ENCODE measurements around the gene CAB39. TPM values are rescaled to one million over a fixed set of nuclear protein-coding genes. Genes with fewer than 3 reads are reported as not detected.

The CAB39 gene
- total and polyA plus RNA-seq, 10 donors, result 24.4 to 120 (median 80.2) TPM

DNA sequence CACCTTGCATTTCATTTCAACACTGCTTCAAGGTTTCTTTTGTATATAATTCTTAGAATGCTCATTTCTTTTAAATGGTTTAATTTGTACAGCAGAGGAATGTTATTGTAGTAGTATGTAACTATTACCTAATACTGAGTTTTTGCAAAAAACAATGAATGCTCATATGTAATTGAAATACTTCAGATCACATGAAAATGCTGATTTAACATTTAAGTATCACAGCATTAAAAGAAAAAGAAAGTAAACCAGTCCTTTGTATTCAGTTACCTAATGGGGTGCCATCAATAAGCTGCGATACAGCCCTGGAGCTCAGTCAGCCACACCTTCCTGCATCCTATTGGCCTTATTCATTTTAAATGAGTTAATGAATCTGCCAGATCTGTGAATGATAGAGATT is 106.8 kb downstream of the CAB39 start:
- no peak for DNase-seq
- no peaks in the 10 kb centered on the region for H3K27me3 ChIP-seq (replicated peaks in 1 of 7)
- WGBS, 5 donors, result 90 to 98% (median 95%) methylated on average over 1 of the region's 1 CpG
- TF ChIP-seq POLR2AphosphoS5 (IDR thresholded peaks at IDR 0.05) (no peak), POLR2A (IDR thresholded peaks at IDR 0.05) (no peak)
- no peaks in the 10 kb centered on the region for H3K9me3 ChIP-seq
- H3K36me3 ChIP-seq, result peaks cover 0 to 83% (median 48%) of the 10 kb centered on the region in 6 donors
- H3K27ac ChIP-seq, result no peak overlapping the region
- peaks cover 0 to 5% (median 4%) of the 10 kb centered on the region in 6 donors for H3K4me1 ChIP-seq
- H3K4me3 ChIP-seq, result no peak overlapping the region
- intact Hi-C loops (cut with DNase I; ENCODE audit: low total_unique reads), result no loop called here

GRCh38 chr2:230821261-230821990 is 108.8 kb downstream of the CAB39 start:
- peaks cover 0 to 63% (median 35%) of the 10 kb centered on the region in 6 donors for H3K36me3 ChIP-seq
- H3K27ac ChIP-seq, result no peak overlapping the region
- H3K9me3 ChIP-seq, result no peaks in the 10 kb centered on the region
- WGBS, 5 donors, result 77 to 87% (median 82%) methylated on average over 18 of the region's 18 CpGs
- H3K27me3 ChIP-seq (replicated peaks in 1 of 7), result peaks cover 0 to 19% (median 9%) of the 10 kb centered on the region in 7 donors
- peaks cover 0 to 11% (median 9%) of the 10 kb centered on the region in 6 donors for H3K4me1 ChIP-seq
- H3K4me3 ChIP-seq, result no peak overlapping the region
- no peak for TF ChIP-seq POLR2AphosphoS5 (IDR thresholded peaks at IDR 0.05)
- TF ChIP-seq, protein P1, sequence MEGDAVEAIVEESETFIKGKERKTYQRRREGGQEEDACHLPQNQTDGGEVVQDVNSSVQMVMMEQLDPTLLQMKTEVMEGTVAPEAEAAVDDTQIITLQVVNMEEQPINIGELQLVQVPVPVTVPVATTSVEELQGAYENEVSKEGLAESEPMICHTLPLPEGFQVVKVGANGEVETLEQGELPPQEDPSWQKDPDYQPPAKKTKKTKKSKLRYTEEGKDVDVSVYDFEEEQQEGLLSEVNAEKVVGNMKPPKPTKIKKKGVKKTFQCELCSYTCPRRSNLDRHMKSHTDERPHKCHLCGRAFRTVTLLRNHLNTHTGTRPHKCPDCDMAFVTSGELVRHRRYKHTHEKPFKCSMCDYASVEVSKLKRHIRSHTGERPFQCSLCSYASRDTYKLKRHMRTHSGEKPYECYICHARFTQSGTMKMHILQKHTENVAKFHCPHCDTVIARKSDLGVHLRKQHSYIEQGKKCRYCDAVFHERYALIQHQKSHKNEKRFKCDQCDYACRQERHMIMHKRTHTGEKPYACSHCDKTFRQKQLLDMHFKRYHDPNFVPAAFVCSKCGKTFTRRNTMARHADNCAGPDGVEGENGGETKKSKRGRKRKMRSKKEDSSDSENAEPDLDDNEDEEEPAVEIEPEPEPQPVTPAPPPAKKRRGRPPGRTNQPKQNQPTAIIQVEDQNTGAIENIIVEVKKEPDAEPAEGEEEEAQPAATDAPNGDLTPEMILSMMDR (IDR thresholded peaks at IDR 0.05 in 8 of 11, conservative IDR thresholded peaks at IDR 0.05 in 3 of 11), result no peak
- TF ChIP-seq POLR2A (IDR thresholded peaks at IDR 0.05), result no peak
- intact Hi-C loops (cut with DNase I; ENCODE audit: low total_unique reads), result no loop called here
- DNase-seq, result no peak

DNA sequence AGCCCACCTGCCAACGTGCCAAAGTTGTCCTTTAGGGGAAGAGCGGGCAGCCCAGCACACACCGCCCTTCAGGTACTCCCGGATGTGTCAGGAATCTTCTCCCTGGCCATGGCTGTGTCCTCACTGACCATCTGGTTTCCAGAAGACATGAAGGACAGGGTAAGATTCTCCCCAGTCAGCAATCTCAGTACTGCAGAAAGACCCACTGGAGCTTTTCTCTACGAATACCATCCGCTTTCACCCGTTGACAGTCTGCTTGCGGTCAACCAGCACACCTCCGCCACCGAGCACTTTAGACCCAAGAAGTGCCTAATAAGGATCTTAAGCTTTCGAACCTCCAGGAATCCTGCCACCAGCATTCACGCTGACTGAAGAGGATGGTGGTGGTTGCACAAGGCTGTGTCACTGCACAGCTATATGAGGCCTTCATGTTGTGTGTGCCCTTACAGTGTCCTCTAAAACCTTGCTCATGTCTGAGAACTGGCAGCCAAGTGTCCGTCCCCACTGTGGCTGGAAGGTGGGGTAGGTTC is 109.4 kb downstream of the CAB39 start:
- peaks cover 0 to 11% (median 9%) of the 10 kb centered on the region in 6 donors for H3K4me1 ChIP-seq
- intact Hi-C loops (cut with DNase I; ENCODE audit: low total_unique reads), result no loop called here
- no peak for TF ChIP-seq POLR2AphosphoS5 (IDR thresholded peaks at IDR 0.05)
- TF ChIP-seq, protein P1 (IDR thresholded peaks at IDR 0.05 in 8 of 11, conservative IDR thresholded peaks at IDR 0.05 in 3 of 11), result no peak
- peaks cover 0 to 57% (median 28%) of the 10 kb centered on the region in 6 donors for H3K36me3 ChIP-seq
- WGBS, 5 donors, result 92 to 97% (median 95%) methylated on average over 12 to 13 of the region's 13 CpGs
- DNase-seq, result no peak
- H3K27ac ChIP-seq, result no peak overlapping the region
- H3K27me3 ChIP-seq (replicated peaks in 1 of 7), result peaks cover 0 to 26% (median 14%) of the 10 kb centered on the region in 7 donors
- no peak overlapping the region for H3K4me3 ChIP-seq
- no peaks in the 10 kb centered on the region for H3K9me3 ChIP-seq

DNA sequence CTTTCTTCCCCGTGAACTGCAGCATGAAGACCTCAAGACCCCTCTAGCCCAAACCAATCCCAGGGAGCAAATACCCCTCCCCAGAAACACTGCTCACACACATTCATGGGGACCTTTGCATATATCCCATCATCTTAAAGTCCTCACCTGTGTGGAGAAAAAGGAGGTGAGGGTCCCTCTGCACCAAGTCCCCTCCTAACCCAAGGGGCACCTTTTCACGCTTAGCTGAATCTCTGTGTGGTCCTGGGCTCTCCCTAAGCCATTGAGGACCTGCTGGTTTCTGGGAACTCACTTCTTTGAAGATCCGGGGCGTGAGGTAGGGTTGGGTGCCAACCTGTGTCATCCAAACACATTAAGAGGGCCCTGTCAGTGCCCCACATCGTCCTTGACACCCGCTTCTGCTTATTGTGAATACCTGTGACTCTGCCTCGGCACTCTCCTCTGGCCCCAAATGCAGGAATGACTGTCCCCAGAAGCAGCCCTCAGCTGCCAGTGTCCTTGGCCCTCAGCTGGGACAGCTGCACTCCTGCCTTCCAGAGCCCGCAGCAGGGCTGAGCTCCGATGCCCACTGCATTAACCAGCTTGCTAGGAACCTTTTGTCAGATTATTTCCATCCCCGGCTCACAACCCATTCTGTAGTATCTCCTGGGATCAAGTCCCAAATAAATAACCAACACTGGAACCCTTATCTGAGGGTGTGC is 110.8 kb downstream of the CAB39 start:
- Histone ChIP-seq H3K27me3 (replicated peaks in 1 of 7) (peaks cover 0 to 39% (median 27%) of the 10 kb centered on the region in 7 donors), H3K36me3 (peaks cover 0 to 43% (median 15%) of the 10 kb centered on the region in 6 donors), H3K4me3 (no peak overlapping the region), H3K27ac (no peak overlapping the region), H3K4me1 (peaks cover 5 to 21% (median 18%) of the 10 kb centered on the region in 6 donors), H3K9me3 (no peaks in the 10 kb centered on the region)
- DNase-seq, result no peak
- TF ChIP-seq POLR2AphosphoS5 (IDR thresholded peaks at IDR 0.05) (peak in 1 of 3 donors; percentile 30), POLR2A (IDR thresholded peaks at IDR 0.05) (no peak)
- TF ChIP-seq, protein P1 (IDR thresholded peaks at IDR 0.05 in 8 of 11, conservative IDR thresholded peaks at IDR 0.05 in 3 of 11), result no peak
- WGBS, 5 donors, result 75 to 86% (median 81%) methylated on average over 10 of the region's 10 CpGs
- intact Hi-C loops (cut with DNase I; ENCODE audit: low total_unique reads), result no loop called here

Measured in spleen (tissue), 11 donors.